T-helper 2 cell (primary cell): ENCODE results near the gene SOX21.

Experiments
- DNase-seq, 5 experiments: peaks; one replicate each; pipeline versions ENCODE4 v3.0.0 to v3.0.0-alpha.2; 2012 to 2022

Gene SOX21

GRCh38 chr13:94708031-94708859, 4.1 kb downstream of the SOX21 start:
- DNase-seq, result peak in 1 of 5 experiments; percentile 11

- no peak for DNase-seq
Observed at GRCh38 chr13:94707400-94708021, 4.8 kb downstream of the SOX21 start.

- DNase-seq, result no peak
Observed at GRCh38 chr13:94706843-94707399, 5.4 kb downstream of the SOX21 start.

GRCh38 chr13:94706101-94706842, 6.1 kb downstream of the SOX21 start:
- no peak for DNase-seq

- no peak for DNase-seq
Observed at GRCh38 chr13:94705081-94706030, 7.0 kb downstream of the SOX21 start.

- no peak for DNase-seq
Observed at GRCh38 chr13:94704377-94705080, 7.8 kb downstream of the SOX21 start.

GRCh38 chr13:94703721-94704314, 8.5 kb downstream of the SOX21 start:
- DNase-seq, result no peak

GRCh38 chr13:94703271-94703670, 9.1 kb downstream of the SOX21 start:
- DNase-seq, result no peak

GRCh38 chr13:94702181-94703041, 9.9 kb downstream of the SOX21 start:
- DNase-seq, result peak in 1 of 5 experiments; percentile 5

GRCh38 chr13:94701313-94702180, 10.8 kb downstream of the SOX21 start:
- DNase-seq, result no peak

GRCh38 chr13:94700536-94700935, 11.8 kb downstream of the SOX21 start:
- no peak for DNase-seq

- no peak for DNase-seq
Observed at GRCh38 chr13:94700051-94700535, 12.3 kb downstream of the SOX21 start.

GRCh38 chr13:94696171-94696570, 16.2 kb downstream of the SOX21 start:
- no peak for DNase-seq

GRCh38 chr13:94692030-94692429, 20.3 kb downstream of the SOX21 start:
- DNase-seq, result no peak

GRCh38 chr13:94683409-94683808, 28.9 kb downstream of the SOX21 start:
- DNase-seq, result no peak

- DNase-seq, result no peak
Observed at GRCh38 chr13:94682229-94682628, 30.1 kb downstream of the SOX21 start.

- DNase-seq, result no peak
Observed at GRCh38 chr13:94679614-94680013, 32.7 kb downstream of the SOX21 start.

- DNase-seq, result no peak
Observed at GRCh38 chr13:94678845-94679244, 33.5 kb downstream of the SOX21 start.

- DNase-seq, result no peak
Observed at GRCh38 chr13:94677799-94678198, 34.5 kb downstream of the SOX21 start.
